NCI-H146 treated with DMSO at 0.1 percent for 48 hours (cell line): Measurements from ENCODE around the gene OR10D3.
"Not testable (repeated sequence)": the region's sequence is repeated elsewhere in the genome, so short reads cannot be mapped to it uniquely, and the experiment has no call there.

ENCODE experiments used
- DNase-seq: peaks from one replicate; lab custom pipeline; 2025; ENCODE audit not compliant: unreplicated experiment; lab: John Stamatoyannopoulos, UW

Gene OR10D3

DNA sequence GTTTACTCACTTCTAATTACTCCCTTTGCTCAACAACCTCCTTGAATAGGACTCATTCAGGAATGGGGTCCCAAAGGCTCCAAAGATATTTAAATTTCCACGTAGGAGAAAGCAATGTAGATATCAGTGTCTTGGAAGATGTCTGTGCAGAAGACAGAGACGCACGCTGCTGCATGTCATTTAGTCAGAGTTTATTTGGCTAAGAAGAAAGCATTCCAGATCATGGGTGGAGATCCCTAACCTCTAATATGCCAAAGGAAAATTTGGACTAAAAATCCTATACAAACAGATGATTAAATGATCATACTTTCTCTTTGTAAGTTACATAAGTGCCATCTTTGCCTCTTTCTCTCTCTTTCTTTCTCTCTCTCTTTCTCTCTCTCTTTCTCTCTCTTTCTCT, at the start of gene OR10D3:
TSS of gene OR10D3 (plus strand) at position 278 of the 400 bp plus-strand sequence. CDS start 1,925 bp downstream, outside the sequence.
- DNase-seq, result no peak

DNA sequence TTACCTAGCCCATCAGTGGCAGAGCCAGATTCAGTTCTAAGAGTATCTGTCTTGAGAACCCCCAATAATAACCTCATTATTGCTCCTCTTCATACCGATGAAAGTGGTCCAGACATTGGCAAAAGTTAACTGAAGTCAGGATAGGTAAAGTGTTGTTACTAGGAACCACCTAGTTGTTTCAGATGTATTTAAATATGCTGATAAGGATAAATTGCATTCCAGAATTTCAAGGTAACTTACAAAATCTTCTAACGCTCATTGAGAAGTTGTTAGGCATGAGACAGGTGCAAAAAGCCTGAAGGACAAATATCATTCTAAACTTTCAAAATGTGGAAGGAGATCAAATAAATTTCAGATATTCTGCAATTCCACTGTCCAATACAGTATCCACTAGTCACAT, 40.1 kb upstream of the OR10D3 start:
- no peak for DNase-seq

DNA sequence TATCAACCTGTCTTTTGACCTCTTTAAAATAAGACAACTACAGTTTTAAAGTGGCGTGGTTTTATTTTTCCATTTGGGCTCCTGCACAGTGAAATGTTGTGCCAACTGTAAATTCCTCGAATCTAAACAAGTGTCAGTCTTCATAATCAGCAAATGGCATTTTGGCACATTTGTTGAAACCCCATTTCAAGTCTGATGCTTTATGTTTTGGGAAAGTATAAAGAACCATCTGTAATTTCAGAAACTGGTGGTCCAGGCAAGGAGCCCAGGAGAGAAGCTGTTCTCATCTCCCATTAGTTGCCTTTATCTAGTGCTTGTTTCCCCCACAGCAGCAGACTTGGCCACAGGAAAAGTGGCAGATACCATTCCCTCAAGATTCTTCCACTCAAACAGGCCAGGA, 35.2 kb upstream of the OR10D3 start:
- no peak for DNase-seq

- DNase-seq, result no peak
These were observed 32.5 kb upstream of the OR10D3 start for GRCh38 chr11:124150684-124151083.

DNA sequence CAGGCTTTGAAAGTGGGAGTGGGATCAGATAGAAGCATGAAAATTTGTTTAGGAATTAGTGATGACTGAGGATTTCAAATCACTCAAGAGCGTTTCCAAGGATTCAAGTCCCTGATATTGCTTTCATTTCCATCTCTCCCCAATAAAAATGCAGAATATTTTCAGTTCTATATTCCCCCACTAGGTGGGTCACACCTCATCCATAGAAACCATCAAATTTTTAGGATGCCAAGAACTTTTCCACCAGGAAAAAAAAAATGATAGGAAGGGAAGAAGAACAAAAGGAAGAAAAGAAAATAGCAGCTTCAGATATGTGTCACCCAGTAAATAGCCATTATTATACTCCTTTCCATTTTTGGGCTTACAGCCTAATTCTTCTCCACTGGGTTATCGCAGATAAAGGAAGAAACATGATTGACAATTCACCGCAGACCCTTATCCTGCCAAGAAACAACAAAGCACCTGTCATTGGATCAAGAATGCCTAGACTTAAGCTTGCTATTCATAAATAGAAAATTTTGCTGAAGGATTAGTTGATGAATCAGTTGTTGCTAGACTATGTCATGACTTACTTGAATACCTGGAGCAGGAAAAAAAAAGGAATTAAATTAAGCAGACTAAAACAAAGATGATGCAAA, 30.3 kb upstream of the OR10D3 start:
- no peak for DNase-seq

- DNase-seq, result no peak
These were observed 29.3 kb upstream of the OR10D3 start for GRCh38 chr11:124153821-124154220.

GRCh38 chr11:124159481-124159880, 23.7 kb upstream of the OR10D3 start:
- DNase-seq, result no peak

DNA sequence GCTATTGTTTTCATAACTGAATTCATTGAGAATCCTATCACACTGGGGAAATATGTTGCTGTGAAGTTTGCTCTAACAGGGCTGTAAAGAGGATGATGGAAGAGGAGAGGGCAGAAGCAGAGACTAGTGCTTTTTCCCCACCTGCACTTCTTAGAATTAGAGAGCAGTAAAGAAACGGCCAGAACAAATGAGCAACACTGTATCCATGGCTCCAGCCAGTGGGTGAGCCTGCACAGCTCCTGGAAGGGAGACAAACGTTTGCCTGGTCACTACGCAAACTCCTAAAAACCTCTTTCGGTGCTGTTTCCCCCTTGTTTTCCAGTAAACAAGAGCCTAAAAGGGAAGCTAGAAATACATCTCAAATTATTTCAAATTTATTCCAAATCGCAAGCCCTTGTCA, 22.2 kb upstream of the OR10D3 start:
- no peak for DNase-seq

GRCh38 chr11:124167826-124168231, 15.3 kb upstream of the OR10D3 start:
- peak; percentile 20 for DNase-seq

GRCh38 chr11:124168796-124169195, 14.3 kb upstream of the OR10D3 start:
- no peak for DNase-seq

DNA sequence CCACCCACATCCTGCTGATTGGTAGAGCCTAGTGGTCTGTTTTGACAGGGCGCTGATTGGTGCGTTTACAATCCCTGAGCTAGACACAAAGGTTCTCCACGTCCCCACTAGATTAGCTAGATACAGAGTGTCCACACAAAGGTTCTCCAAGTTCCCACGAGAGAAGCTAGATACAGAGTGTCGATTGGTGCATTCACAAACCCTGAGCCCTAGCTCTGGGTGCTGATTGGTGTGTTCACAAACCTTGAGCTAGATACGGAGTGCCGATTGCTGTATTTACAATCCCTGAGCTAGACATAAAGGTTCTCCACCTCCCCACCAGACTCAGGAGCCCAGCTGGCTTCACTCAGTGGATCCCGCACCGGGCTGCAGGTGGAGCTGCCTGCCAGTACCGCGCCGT, 12.8 kb upstream of the OR10D3 start:
- not testable (repeated sequence) for DNase-seq

GRCh38 chr11:124170801-124171586, 12.2 kb upstream of the OR10D3 start:
- no peak for DNase-seq

GRCh38 chr11:124172101-124172500, 11.0 kb upstream of the OR10D3 start:
- no peak for DNase-seq

DNA sequence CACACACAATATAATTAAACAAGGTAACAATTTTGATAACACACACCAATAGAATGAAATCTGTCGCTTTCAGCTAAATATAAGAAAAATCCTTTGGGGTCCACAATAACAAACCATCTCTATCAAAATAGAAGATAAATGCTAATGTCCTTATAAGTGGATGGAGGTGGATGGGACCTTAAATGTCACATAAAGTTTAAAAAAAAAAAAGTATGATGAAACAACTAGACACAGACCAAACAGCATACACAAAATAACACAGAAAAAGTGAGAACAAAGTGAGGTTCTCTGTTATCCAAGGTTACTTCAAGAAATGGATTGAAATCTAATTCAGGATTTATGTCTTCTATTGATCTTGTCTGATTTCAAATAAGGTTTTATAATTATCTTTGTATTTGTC, 10.5 kb upstream of the OR10D3 start:
- no peak for DNase-seq

- no peak for DNase-seq
These were observed 9.1 kb upstream of the OR10D3 start for GRCh38 chr11:124174001-124174583.

DNA sequence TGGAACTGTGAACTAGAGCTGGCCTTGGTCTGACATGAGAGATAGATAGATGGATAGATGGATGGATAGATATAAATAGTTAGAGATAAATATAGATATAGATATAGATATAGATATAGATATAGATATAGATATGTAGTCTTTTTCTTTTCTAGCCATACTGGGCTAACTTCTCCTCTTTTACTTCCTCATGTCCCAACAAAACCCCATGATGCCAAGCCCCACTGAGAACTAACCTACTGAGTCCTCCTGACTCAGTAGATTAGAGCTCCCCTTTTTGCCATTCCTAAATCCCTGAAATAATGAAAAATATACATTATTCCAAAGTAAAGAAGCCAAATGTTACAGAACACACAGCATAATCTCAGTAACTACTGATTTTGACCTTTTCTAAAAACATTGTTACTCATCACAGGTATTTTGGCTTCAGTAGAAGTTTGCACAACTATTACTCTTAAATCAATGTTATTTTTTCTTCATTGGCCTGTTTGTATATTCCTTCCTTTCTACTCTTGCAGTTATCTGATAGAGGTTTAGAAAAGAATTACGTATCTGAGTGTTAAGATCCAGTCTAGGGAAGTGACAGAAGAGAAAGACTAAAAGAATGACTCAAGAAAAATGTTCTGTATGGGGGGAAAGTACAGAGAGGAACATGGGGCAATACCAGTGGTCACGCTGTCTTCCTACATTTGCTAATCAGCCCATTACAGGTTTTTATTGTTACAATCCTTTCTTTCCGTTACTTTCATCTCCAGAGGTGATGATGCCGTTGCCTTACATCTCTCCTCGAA, 6.0 kb upstream of the OR10D3 start:
- DNase-seq, result no peak

DNA sequence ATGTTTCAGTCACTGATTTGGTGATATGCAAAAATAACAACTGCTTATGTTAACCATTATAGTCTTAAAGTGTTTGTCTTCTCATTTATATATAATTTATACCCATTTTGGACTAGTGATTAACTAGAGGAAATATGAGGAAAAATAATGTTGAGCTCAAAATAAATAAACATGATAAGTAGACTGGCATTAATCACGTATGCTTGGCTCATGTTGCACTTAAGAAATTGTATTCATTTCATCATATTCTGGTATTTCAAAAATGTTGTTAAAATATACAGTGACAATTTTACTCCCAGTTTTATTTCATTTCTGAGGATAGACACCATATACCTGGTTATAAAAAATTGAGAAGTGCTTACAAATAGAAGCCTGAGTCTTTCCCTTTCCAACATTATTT, 3.8 kb upstream of the OR10D3 start:
- DNase-seq, result no peak

- DNase-seq, result no peak
These were observed 7.4 kb downstream of the OR10D3 start for GRCh38 chr11:124190298-124191139.

DNA sequence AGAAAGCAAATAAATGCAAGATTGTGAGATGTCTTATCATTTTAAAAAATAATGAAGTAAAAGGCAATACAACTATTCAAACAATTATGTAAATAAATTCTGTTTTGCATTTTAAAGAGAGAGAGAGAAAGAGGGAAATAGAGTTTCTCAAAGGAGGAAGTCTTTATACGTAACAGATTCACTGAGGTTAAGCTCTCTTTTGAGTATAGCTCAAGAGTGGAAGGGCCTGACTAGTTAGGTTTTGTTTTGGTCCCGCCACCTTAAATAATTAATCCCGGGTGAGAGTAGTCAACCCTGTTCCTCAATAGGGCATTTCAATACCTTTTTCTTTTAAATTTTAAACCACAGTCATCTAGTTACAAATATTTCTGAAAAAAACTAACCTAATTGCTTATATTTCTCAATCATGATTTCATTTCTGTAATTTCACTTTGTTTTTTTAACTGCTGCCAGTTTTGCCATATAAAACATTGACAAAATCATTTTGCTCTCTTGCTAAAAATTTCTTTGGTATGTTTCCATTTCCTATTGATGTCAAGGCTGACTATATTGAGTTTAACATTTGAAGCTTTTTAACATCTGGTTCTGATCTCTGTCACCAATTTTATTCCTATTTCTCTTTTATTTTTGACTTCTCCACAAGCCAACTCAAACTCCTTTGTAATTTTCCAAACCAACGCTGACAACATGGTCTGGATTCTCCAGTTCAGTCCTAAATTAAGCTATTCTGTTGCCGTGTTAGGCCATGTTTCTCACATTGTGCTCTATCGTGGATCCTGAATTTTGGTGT, 10.3 kb downstream of the OR10D3 start:
- DNase-seq, result no peak
